ENCODE results near the gene CCL14. TPM values are rescaled to one million over a fixed set of nuclear protein-coding genes. Genes with fewer than 3 reads are reported as not detected.

The CCL14 gene
- total and polyA plus RNA-seq, 2 donors (not counting 1 experiment from before 2014, with no cell fraction given): not detected

GRCh38 chr17:35953720-35954119 is 32.8 kb downstream of the CCL14 start:
- Histone ChIP-seq H4K20me1 (ENCODE audit: control insufficient read depth, extremely low read depth, insufficient read depth, low read length) (no peaks in the 10 kb centered on the region), H3K79me2 (ENCODE audit: control insufficient read depth, insufficient read depth, low read length) (no peaks in the 10 kb centered on the region), H3K9me3 (ENCODE audit: control insufficient read depth, insufficient read depth, low read depth, low read length) (no peaks in the 10 kb centered on the region), H2AFZ (ENCODE audit: low read length) (no peak overlapping the region), H3K4me3 (replicated peaks in 1 of 4; ENCODE audit: control extremely low read depth in 1 of 4, insufficient read depth in 1 of 4, low read depth in 3 of 4, low read length in 4 of 4) (no peak overlapping the region), H3K36me3 (ENCODE audit: control insufficient read depth, insufficient read depth, low read length) (no peaks in the 10 kb centered on the region), H3K9ac (ENCODE audit: insufficient read depth, low read length) (no peak overlapping the region), H3K4me2 (ENCODE audit: extremely low read depth, insufficient read depth, low read length) (no peak overlapping the region), H3K27me3 (ENCODE audit: control insufficient read depth, insufficient read depth, low read length) (peaks cover 6% of the 10 kb centered on the region), H3K4me1 (ENCODE audit: control insufficient read depth, extremely low read depth, insufficient read depth, low read length) (no peaks in the 10 kb centered on the region), H3K27ac (ENCODE audit: insufficient read depth, low read length) (no peak overlapping the region)
- DNase-seq (ENCODE audit: low read depth in 2 of 2): no peak
- TF ChIP-seq EZH2 (IDR thresholded peaks at IDR 0.05; ENCODE audit: low read length, missing control alignments) (no peak), CTCF (conservative IDR thresholded peaks at IDR 0.05 in 1 of 2, IDR thresholded peaks at IDR 0.05 in 1 of 2; ENCODE audit: low read depth in 1 of 2, low read length in 2 of 2) (no peak)

- no peak overlapping the region for H2AFZ ChIP-seq (ENCODE audit: low read length)
- DNase-seq (ENCODE audit: low read depth in 2 of 2): no peak
- H3K4me2 ChIP-seq (ENCODE audit: extremely low read depth, insufficient read depth, low read length): no peak overlapping the region
- no peaks in the 10 kb centered on the region for H3K4me1 ChIP-seq (ENCODE audit: control insufficient read depth, extremely low read depth, insufficient read depth, low read length)
- no peak for TF ChIP-seq CTCF (conservative IDR thresholded peaks at IDR 0.05 in 1 of 2, IDR thresholded peaks at IDR 0.05 in 1 of 2; ENCODE audit: low read depth in 1 of 2, low read length in 2 of 2)
- no peak for TF ChIP-seq EZH2 (IDR thresholded peaks at IDR 0.05; ENCODE audit: low read length, missing control alignments)
- H4K20me1 ChIP-seq (ENCODE audit: control insufficient read depth, extremely low read depth, insufficient read depth, low read length): no peaks in the 10 kb centered on the region
- no peaks in the 10 kb centered on the region for H3K36me3 ChIP-seq (ENCODE audit: control insufficient read depth, insufficient read depth, low read length)
- no peak overlapping the region for H3K9ac ChIP-seq (ENCODE audit: insufficient read depth, low read length)
- peaks cover 6% of the 10 kb centered on the region for H3K27me3 ChIP-seq (ENCODE audit: control insufficient read depth, insufficient read depth, low read length)
- H3K9me3 ChIP-seq (ENCODE audit: control insufficient read depth, insufficient read depth, low read depth, low read length): no peaks in the 10 kb centered on the region
- H3K79me2 ChIP-seq (ENCODE audit: control insufficient read depth, insufficient read depth, low read length): no peaks in the 10 kb centered on the region
- H3K27ac ChIP-seq (ENCODE audit: insufficient read depth, low read length): no peak overlapping the region
- H3K4me3 ChIP-seq (replicated peaks in 1 of 4; ENCODE audit: control extremely low read depth in 1 of 4, insufficient read depth in 1 of 4, low read depth in 3 of 4, low read length in 4 of 4): no peak overlapping the region
Measured at GRCh38 chr17:35949401-35949800, 37.1 kb downstream of the CCL14 start.

- Histone ChIP-seq H3K4me3 (replicated peaks in 1 of 4; ENCODE audit: control extremely low read depth in 1 of 4, insufficient read depth in 1 of 4, low read depth in 3 of 4, low read length in 4 of 4) (no peak overlapping the region), H3K4me2 (ENCODE audit: extremely low read depth, insufficient read depth, low read length) (no peak overlapping the region), H3K27me3 (ENCODE audit: control insufficient read depth, insufficient read depth, low read length) (peaks cover 6% of the 10 kb centered on the region), H3K9me3 (ENCODE audit: control insufficient read depth, insufficient read depth, low read depth, low read length) (no peaks in the 10 kb centered on the region), H3K79me2 (ENCODE audit: control insufficient read depth, insufficient read depth, low read length) (no peaks in the 10 kb centered on the region), H3K9ac (ENCODE audit: insufficient read depth, low read length) (no peak overlapping the region), H3K4me1 (ENCODE audit: control insufficient read depth, extremely low read depth, insufficient read depth, low read length) (no peaks in the 10 kb centered on the region), H3K27ac (ENCODE audit: insufficient read depth, low read length) (no peak overlapping the region), H4K20me1 (ENCODE audit: control insufficient read depth, extremely low read depth, insufficient read depth, low read length) (no peaks in the 10 kb centered on the region), H3K36me3 (ENCODE audit: control insufficient read depth, insufficient read depth, low read length) (no peaks in the 10 kb centered on the region), H2AFZ (ENCODE audit: low read length) (no peak overlapping the region)
- TF ChIP-seq EZH2 (IDR thresholded peaks at IDR 0.05; ENCODE audit: low read length, missing control alignments): no peak
- no peak for TF ChIP-seq CTCF (conservative IDR thresholded peaks at IDR 0.05 in 1 of 2, IDR thresholded peaks at IDR 0.05 in 1 of 2; ENCODE audit: low read depth in 1 of 2, low read length in 2 of 2)
- no peak for DNase-seq (ENCODE audit: low read depth in 2 of 2)
Measured at GRCh38 chr17:35948092-35948491, 38.4 kb downstream of the CCL14 start.

Data from fibroblast of lung (primary cell).